Measurements from ENCODE around the gene CD69.
A peak's percentile ranks its signal among the peaks of the same experiment; 100 is the strongest.

Gene CD69

GRCh38 chr12:9727813-9728212 is 32.9 kb downstream of the CD69 start:
- Histone ChIP-seq H3K4me1 (ENCODE audit: control insufficient read depth, insufficient read depth, low read depth, low read length) (no peaks in the 10 kb centered on the region), H2BK5ac (ENCODE audit: low read depth, low read length, poor library complexity, severe bottlenecking) (no peak overlapping the region), H3K23ac (ENCODE audit: low read length in 2 of 2) (no peak overlapping the region), H3K4ac (ENCODE audit: low read depth in 1 of 2, low read length in 2 of 2) (no peak overlapping the region), H3K14ac (ENCODE audit: low read length in 2 of 2) (no peak overlapping the region), H2BK12ac (ENCODE audit: low read length in 2 of 2) (no peak overlapping the region), H2AK5ac (ENCODE audit: low read length, severe bottlenecking) (no peak overlapping the region), H3K79me1 (replicated peaks; ENCODE audit: low read length, poor library complexity, severe bottlenecking) (no peaks in the 10 kb centered on the region), H3K9ac (ENCODE audit: low read length) (no peak overlapping the region), H2AFZ (ENCODE audit: low read depth, low read length) (no peak overlapping the region), H3K18ac (ENCODE audit: low read depth in 1 of 2, low read length in 2 of 2) (no peak overlapping the region), H2BK15ac (ENCODE audit: low read depth, poor library complexity, severe bottlenecking) (no peak overlapping the region), H3K36me3 (ENCODE audit: control insufficient read depth in 1 of 2, insufficient read depth in 2 of 2, low read depth in 1 of 2, low read length in 2 of 2) (no peaks in the 10 kb centered on the region), H2BK120ac (ENCODE audit: low read depth, low read length) (no peak overlapping the region), H3K27ac (ENCODE audit: low read length, poor library complexity, severe bottlenecking) (no peak overlapping the region), H3K9me3 (ENCODE audit: control insufficient read depth, low read length) (no peaks in the 10 kb centered on the region), H3K4me3 (ENCODE audit: insufficient read depth in 1 of 2, low read depth in 1 of 2, low read length in 2 of 2) (no peak overlapping the region), H3K4me2 (ENCODE audit: low read length, poor library complexity, severe bottlenecking) (no peak overlapping the region), H4K91ac (ENCODE audit: low read length) (no peak overlapping the region), H3K27me3 (ENCODE audit: control insufficient read depth in 1 of 2, insufficient read depth in 1 of 2, low read length in 2 of 2) (no peaks in the 10 kb centered on the region), H4K8ac (ENCODE audit: low read length) (no peak overlapping the region)
- no CpG with 5 or more reads among the region's 1 CpG for WGBS
- no peak for DNase-seq

GRCh38 chr12:9725213-9725870 is 35.4 kb downstream of the CD69 start:
- no peaks in the 10 kb centered on the region for H3K4me1 ChIP-seq (ENCODE audit: control insufficient read depth, insufficient read depth, low read depth, low read length)
- no peak overlapping the region for H3K23ac ChIP-seq (ENCODE audit: low read length in 2 of 2)
- no peak overlapping the region for H2BK120ac ChIP-seq (ENCODE audit: low read depth, low read length)
- H2AFZ ChIP-seq (ENCODE audit: low read depth, low read length): no peak overlapping the region
- WGBS: no CpG with 5 or more reads among the region's 2 CpGs
- no peaks in the 10 kb centered on the region for H3K36me3 ChIP-seq (ENCODE audit: control insufficient read depth in 1 of 2, insufficient read depth in 2 of 2, low read depth in 1 of 2, low read length in 2 of 2)
- no peaks in the 10 kb centered on the region for H3K79me1 ChIP-seq (replicated peaks; ENCODE audit: low read length, poor library complexity, severe bottlenecking)
- H3K4ac ChIP-seq (ENCODE audit: low read depth in 1 of 2, low read length in 2 of 2): no peak overlapping the region
- H3K4me3 ChIP-seq (ENCODE audit: insufficient read depth in 1 of 2, low read depth in 1 of 2, low read length in 2 of 2): no peak overlapping the region
- no peak overlapping the region for H2BK5ac ChIP-seq (ENCODE audit: low read depth, low read length, poor library complexity, severe bottlenecking)
- DNase-seq: no peak
- H3K4me2 ChIP-seq (ENCODE audit: low read length, poor library complexity, severe bottlenecking): no peak overlapping the region
- no peaks in the 10 kb centered on the region for H3K27me3 ChIP-seq (ENCODE audit: control insufficient read depth in 1 of 2, insufficient read depth in 1 of 2, low read length in 2 of 2)
- H3K27ac ChIP-seq (ENCODE audit: low read length, poor library complexity, severe bottlenecking): no peak overlapping the region
- no peak overlapping the region for H4K8ac ChIP-seq (ENCODE audit: low read length)
- no peak overlapping the region for H2BK15ac ChIP-seq (ENCODE audit: low read depth, poor library complexity, severe bottlenecking)
- H3K9ac ChIP-seq (ENCODE audit: low read length): no peak overlapping the region
- no peak overlapping the region for H2BK12ac ChIP-seq (ENCODE audit: low read length in 2 of 2)
- H2AK5ac ChIP-seq (ENCODE audit: low read length, severe bottlenecking): no peak overlapping the region
- no peak overlapping the region for H4K91ac ChIP-seq (ENCODE audit: low read length)
- no peak overlapping the region for H3K14ac ChIP-seq (ENCODE audit: low read length in 2 of 2)
- H3K18ac ChIP-seq (ENCODE audit: low read depth in 1 of 2, low read length in 2 of 2): no peak overlapping the region
- H3K9me3 ChIP-seq (ENCODE audit: control insufficient read depth, low read length): no peaks in the 10 kb centered on the region

- Histone ChIP-seq H3K18ac (ENCODE audit: low read depth in 1 of 2, low read length in 2 of 2) (no peak overlapping the region), H3K4me1 (ENCODE audit: control insufficient read depth, insufficient read depth, low read depth, low read length) (no peaks in the 10 kb centered on the region), H3K79me1 (replicated peaks; ENCODE audit: low read length, poor library complexity, severe bottlenecking) (no peaks in the 10 kb centered on the region), H3K27me3 (ENCODE audit: control insufficient read depth in 1 of 2, insufficient read depth in 1 of 2, low read length in 2 of 2) (no peaks in the 10 kb centered on the region), H3K4me3 (ENCODE audit: insufficient read depth in 1 of 2, low read depth in 1 of 2, low read length in 2 of 2) (no peak overlapping the region), H3K9ac (ENCODE audit: low read length) (no peak overlapping the region), H2AFZ (ENCODE audit: low read depth, low read length) (no peak overlapping the region), H2BK120ac (ENCODE audit: low read depth, low read length) (no peak overlapping the region), H3K4me2 (ENCODE audit: low read length, poor library complexity, severe bottlenecking) (no peak overlapping the region), H3K36me3 (ENCODE audit: control insufficient read depth in 1 of 2, insufficient read depth in 2 of 2, low read depth in 1 of 2, low read length in 2 of 2) (no peaks in the 10 kb centered on the region), H3K9me3 (ENCODE audit: control insufficient read depth, low read length) (no peaks in the 10 kb centered on the region), H4K8ac (ENCODE audit: low read length) (no peak overlapping the region), H2BK15ac (ENCODE audit: low read depth, poor library complexity, severe bottlenecking) (no peak overlapping the region), H3K14ac (ENCODE audit: low read length in 2 of 2) (no peak overlapping the region), H2BK12ac (ENCODE audit: low read length in 2 of 2) (no peak overlapping the region), H4K91ac (ENCODE audit: low read length) (no peak overlapping the region), H3K4ac (ENCODE audit: low read depth in 1 of 2, low read length in 2 of 2) (no peak overlapping the region), H2AK5ac (ENCODE audit: low read length, severe bottlenecking) (no peak overlapping the region), H3K23ac (ENCODE audit: low read length in 2 of 2) (no peak overlapping the region), H2BK5ac (ENCODE audit: low read depth, low read length, poor library complexity, severe bottlenecking) (no peak overlapping the region), H3K27ac (ENCODE audit: low read length, poor library complexity, severe bottlenecking) (no peak overlapping the region)
- no peak for DNase-seq
- WGBS: 100% methylated on average over 1 of the region's 1 CpG
Measured at GRCh38 chr12:9724023-9724422, 36.7 kb downstream of the CD69 start.

- Histone ChIP-seq H3K4ac (ENCODE audit: low read depth in 1 of 2, low read length in 2 of 2) (no peak overlapping the region), H3K14ac (ENCODE audit: low read length in 2 of 2) (no peak overlapping the region), H3K36me3 (ENCODE audit: control insufficient read depth in 1 of 2, insufficient read depth in 2 of 2, low read depth in 1 of 2, low read length in 2 of 2) (no peaks in the 10 kb centered on the region), H3K23ac (ENCODE audit: low read length in 2 of 2) (no peak overlapping the region), H2BK5ac (ENCODE audit: low read depth, low read length, poor library complexity, severe bottlenecking) (no peak overlapping the region), H3K27me3 (ENCODE audit: control insufficient read depth in 1 of 2, insufficient read depth in 1 of 2, low read length in 2 of 2) (no peaks in the 10 kb centered on the region), H3K79me1 (replicated peaks; ENCODE audit: low read length, poor library complexity, severe bottlenecking) (no peaks in the 10 kb centered on the region), H4K8ac (ENCODE audit: low read length) (no peak overlapping the region), H2AFZ (ENCODE audit: low read depth, low read length) (no peak overlapping the region), H2BK120ac (ENCODE audit: low read depth, low read length) (no peak overlapping the region), H3K4me1 (ENCODE audit: control insufficient read depth, insufficient read depth, low read depth, low read length) (no peaks in the 10 kb centered on the region), H3K4me2 (ENCODE audit: low read length, poor library complexity, severe bottlenecking) (no peak overlapping the region), H3K18ac (ENCODE audit: low read depth in 1 of 2, low read length in 2 of 2) (no peak overlapping the region), H3K4me3 (ENCODE audit: insufficient read depth in 1 of 2, low read depth in 1 of 2, low read length in 2 of 2) (no peak overlapping the region), H3K27ac (ENCODE audit: low read length, poor library complexity, severe bottlenecking) (no peak overlapping the region), H2BK12ac (ENCODE audit: low read length in 2 of 2) (no peak overlapping the region), H2BK15ac (ENCODE audit: low read depth, poor library complexity, severe bottlenecking) (no peak overlapping the region), H3K9ac (ENCODE audit: low read length) (no peak overlapping the region), H2AK5ac (ENCODE audit: low read length, severe bottlenecking) (no peak overlapping the region), H3K9me3 (ENCODE audit: control insufficient read depth, low read length) (no peaks in the 10 kb centered on the region), H4K91ac (ENCODE audit: low read length) (no peak overlapping the region)
- DNase-seq: peak; percentile 65
- WGBS: 28% methylated on average over 4 of the region's 5 CpGs
Measured at GRCh38 chr12:9721394-9722092, 39.2 kb downstream of the CD69 start.

Data from mesenchymal stem cell (in vitro differentiated cells and primary cell).